ENCODE measurements around the gene WDR45B.
"Not testable (repeated sequence)": the region's sequence is repeated elsewhere in the genome, so short reads cannot be mapped to it uniquely, and the experiment has no call there.

WDR45B gene

DNA sequence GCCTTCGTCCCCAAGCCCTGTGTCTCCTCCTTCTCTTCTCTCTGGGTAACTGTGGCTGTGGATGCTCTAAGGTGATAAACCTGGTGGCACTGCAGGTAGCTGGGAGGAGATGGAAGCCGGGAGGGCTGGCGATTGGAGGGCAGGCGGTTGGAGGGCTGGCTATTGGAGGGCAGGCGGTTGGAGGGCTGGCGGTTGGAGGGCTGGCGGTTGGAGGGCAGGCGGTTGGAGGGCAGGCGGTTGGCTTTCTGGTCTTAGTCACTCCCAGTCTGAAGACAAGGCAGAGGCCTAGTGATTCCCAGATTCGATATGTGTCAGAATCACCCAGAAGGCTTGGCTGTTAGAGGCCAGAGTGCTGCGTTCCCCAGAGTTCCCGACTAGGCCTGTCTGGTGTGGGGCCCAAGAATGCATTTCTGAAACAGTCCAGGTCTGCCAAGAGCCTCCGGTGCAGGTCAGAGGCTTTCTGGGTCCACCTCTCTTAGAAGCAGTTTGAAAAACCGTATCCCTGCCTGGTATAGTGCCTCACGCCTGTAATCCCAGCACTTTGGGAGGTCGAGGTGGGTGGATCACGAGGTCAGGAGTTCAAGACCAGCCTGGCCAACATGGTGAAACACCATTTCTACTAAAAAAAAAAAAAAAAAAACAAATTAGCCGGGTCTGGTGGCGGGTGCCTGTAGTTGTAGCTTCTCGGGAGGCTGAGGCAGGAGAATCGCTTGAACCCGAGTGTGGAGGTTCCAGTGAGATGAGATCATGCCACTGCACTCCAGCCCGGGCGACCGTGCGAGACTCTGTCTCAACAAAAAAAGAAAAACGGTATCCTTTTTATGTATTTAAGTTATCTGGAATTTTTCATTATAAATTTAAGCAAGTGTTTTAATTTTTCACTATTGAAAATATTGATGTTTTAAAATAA, 59.7 kb downstream of the WDR45B start:
- H3K9me3 ChIP-seq (ENCODE audit: control insufficient read depth, insufficient read depth, low read length): no peaks in the 10 kb centered on the region
- H3K36me3 ChIP-seq (ENCODE audit: control insufficient read depth, insufficient read depth, low read length): peaks cover 61% of the 10 kb centered on the region
- H3K27ac ChIP-seq (ENCODE audit: low read depth, low read length): no peak overlapping the region
- no peaks in the 10 kb centered on the region; the same call in 1 of the 2 replicates for H3K4me1 ChIP-seq (ENCODE audit: control insufficient read depth, insufficient read depth, low read length)
- no peaks in the 10 kb centered on the region for H3K27me3 ChIP-seq (ENCODE audit: control insufficient read depth, insufficient read depth, low read length)
- no peak overlapping the region for H3K4me3 ChIP-seq (ENCODE audit: low read depth, low read length)
- no peak overlapping the region for H3K9ac ChIP-seq (ENCODE audit: low read depth, low read length)

DNA sequence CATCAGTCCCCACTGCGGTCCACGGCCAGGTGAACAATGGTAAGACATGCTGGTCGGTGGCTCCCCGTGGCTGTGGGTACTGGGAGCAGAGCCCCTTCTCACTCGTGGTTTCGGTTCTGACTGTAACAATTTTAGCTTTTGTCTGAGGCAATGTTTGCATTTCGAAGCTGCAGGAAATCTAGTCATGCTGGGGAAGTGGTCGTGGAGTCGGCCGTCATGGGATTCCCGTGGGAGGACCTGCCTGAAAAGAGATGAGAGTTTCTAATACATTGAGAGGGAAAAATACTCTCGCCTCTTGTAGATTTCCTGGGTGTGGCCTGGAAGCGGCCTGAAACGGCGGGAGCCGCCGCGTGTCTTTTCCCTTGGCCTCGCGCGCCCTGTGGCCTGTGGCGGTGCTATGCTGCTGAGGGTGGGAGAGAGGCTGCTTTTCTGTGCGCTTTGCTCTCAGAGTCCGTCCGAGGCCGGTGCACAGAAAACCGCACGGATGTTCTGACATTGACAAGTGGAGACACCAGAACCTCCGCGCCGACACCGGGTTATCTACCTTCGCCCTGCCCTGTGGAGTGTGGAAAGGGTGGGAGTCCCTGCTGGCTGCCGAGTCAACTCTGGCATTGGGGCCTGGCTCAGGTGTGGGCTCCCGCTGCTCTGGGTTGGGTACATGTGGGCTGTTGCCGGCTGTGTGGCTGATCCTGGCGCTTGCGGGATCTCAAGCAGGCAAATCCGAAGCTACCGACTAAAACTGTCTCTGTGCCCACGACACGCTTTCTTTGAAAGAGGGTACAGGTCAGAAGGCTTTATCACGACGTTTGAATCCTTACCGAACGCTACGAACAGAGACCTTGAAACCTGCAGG, 60.8 kb downstream of the WDR45B start:
- Histone ChIP-seq H3K9ac (ENCODE audit: low read depth, low read length) (no peak overlapping the region), H3K9me3 (ENCODE audit: control insufficient read depth, insufficient read depth, low read length) (no peaks in the 10 kb centered on the region), H3K27ac (ENCODE audit: low read depth, low read length) (no peak overlapping the region), H3K27me3 (ENCODE audit: control insufficient read depth, insufficient read depth, low read length) (no peaks in the 10 kb centered on the region), H3K4me3 (ENCODE audit: low read depth, low read length) (no peak overlapping the region), H3K36me3 (ENCODE audit: control insufficient read depth, insufficient read depth, low read length) (peaks cover 71% of the 10 kb centered on the region), H3K4me1 (ENCODE audit: control insufficient read depth, insufficient read depth, low read length) (no peaks in the 10 kb centered on the region)

DNA sequence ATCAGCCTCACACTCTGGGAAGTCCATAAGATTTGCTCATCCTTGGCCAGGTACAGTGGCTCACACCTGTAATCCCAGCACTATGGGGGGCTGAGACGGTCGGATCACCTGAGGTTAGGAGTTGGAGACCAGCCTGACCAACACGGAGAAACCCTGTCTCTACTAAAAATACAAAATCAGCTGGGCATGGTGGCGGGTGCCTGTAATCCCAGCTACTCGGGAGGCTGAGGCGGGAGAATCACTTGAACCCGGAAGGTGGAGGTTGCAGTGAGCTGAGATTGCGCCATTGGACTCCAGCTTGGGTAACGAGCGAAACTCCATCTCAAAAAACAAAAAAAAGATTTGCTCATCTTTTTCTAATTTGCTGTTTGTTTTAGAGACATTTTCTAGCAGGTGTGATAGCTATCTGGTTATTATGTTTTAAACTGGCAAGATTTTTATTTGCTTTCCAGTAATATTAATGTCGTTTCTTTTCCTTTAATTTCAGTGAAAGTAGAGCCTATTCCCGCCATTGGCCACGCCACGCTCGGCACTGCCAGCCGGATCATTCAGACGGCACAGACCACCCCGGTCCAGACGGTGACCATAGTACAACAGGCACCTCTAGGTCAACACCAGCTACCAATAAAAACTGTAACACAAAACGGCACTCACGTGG, 61.5 kb downstream of the WDR45B start:
- Histone ChIP-seq H3K27me3 (ENCODE audit: control insufficient read depth, insufficient read depth, low read length) (no peaks in the 10 kb centered on the region), H3K4me3 (ENCODE audit: low read depth, low read length) (no peak overlapping the region), H3K4me1 (ENCODE audit: control insufficient read depth, insufficient read depth, low read length) (no peaks in the 10 kb centered on the region), H3K9ac (ENCODE audit: low read depth, low read length) (no peak overlapping the region), H3K27ac (ENCODE audit: low read depth, low read length) (no peak overlapping the region), H3K36me3 (ENCODE audit: control insufficient read depth, insufficient read depth, low read length) (peaks cover 79% of the 10 kb centered on the region), H3K9me3 (ENCODE audit: control insufficient read depth, insufficient read depth, low read length) (no peaks in the 10 kb centered on the region)

DNA sequence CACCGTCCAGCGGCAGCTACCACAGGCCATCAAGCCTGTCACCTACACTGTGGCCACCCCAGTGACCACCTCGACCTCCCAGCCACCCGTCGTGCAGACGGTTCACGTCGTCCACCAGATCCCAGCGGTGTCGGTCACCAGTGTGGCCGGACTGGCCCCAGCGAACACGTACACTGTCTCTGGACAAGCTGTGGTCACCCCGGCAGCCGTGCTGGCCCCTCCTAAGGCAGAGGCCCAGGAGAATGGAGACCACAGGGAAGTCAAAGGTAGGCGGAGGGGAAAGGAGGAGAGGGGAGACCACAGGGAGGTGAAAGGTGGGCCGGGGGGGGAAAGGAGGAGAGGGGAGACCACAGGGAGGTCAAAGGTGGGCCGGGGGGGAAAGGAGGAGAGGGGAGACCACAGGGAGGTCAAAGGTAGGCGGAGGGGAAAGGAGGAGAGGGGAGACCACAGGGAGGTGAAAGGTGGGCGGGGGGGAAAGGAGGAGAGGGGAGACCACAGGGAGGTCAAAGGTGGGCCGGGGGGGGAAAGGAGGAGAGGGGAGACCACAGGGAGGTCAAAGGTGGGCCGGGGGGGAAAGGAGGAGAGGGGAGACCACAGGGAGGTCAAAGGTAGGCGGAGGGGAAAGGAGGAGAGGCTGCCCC, 62.2 kb downstream of the WDR45B start:
- H3K4me3 ChIP-seq (ENCODE audit: low read depth, low read length); H3K9me3 ChIP-seq (ENCODE audit: control insufficient read depth, insufficient read depth, low read length); H3K27ac ChIP-seq (ENCODE audit: low read depth, low read length); H3K27me3 ChIP-seq (ENCODE audit: control insufficient read depth, insufficient read depth, low read length); H3K4me1 ChIP-seq (ENCODE audit: control insufficient read depth, insufficient read depth, low read length); H3K9ac ChIP-seq (ENCODE audit: low read depth, low read length): not testable (repeated sequence)
- peaks cover 80% of the 10 kb centered on the region for H3K36me3 ChIP-seq (ENCODE audit: control insufficient read depth, insufficient read depth, low read length)

DNA sequence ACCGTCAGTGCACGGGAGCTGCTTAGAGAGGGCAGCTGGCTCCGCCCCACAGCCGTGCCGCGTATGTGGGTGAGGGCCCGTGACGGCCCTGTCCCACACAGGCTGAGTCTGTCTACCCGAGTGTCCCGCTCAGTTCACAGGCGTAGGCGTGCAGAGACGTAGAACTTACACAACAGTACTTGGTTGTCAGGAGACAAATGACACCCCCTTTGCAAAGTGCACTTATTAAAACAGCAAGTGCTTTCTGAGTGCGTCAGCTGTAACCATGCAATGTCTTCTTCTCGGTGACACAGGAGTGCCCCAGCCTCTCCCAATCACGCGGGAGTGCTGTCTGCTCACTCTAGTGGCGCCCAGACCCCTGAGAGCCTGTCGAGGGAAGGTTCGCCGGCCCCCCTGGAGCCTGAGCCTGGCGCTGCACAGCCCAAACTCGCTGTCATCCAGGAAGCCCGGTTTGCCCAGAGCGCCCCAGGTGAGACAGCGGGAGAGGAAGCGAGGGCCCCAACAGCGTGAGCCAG, 64.5 kb downstream of the WDR45B start:
- H3K9ac ChIP-seq (ENCODE audit: low read depth, low read length): no peak overlapping the region
- H3K27me3 ChIP-seq (ENCODE audit: control insufficient read depth, insufficient read depth, low read length): no peaks in the 10 kb centered on the region
- no peaks in the 10 kb centered on the region for H3K9me3 ChIP-seq (ENCODE audit: control insufficient read depth, insufficient read depth, low read length)
- H3K27ac ChIP-seq (ENCODE audit: low read depth, low read length): no peak overlapping the region
- H3K4me1 ChIP-seq (ENCODE audit: control insufficient read depth, insufficient read depth, low read length): no peaks in the 10 kb centered on the region
- peaks cover 65% of the 10 kb centered on the region for H3K36me3 ChIP-seq (ENCODE audit: control insufficient read depth, insufficient read depth, low read length)
- no peak overlapping the region for H3K4me3 ChIP-seq (ENCODE audit: low read depth, low read length)

DNA sequence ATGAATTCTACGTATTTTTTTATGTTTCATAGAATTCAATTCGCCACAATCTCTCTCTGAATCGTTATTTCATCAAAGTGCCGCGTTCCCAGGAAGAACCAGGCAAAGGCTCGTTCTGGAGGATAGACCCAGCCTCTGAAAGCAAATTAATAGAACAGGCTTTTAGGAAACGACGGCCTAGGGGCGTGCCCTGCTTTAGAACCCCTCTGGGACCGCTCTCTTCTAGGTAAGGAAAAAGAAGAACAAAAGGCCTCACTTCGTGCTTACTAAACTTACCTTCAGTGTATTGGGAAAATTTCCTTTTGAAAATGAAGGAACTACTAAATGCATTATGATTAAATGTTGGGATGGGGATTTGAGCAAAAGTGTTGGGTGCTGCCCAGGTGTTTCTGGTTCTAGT, 65.5 kb downstream of the WDR45B start:
- Histone ChIP-seq H3K4me1 (ENCODE audit: control insufficient read depth, insufficient read depth, low read length) (no peaks in the 10 kb centered on the region), H3K9ac (ENCODE audit: low read depth, low read length) (no peak overlapping the region), H3K36me3 (ENCODE audit: control insufficient read depth, insufficient read depth, low read length) (peaks cover 68% of the 10 kb centered on the region), H3K4me3 (ENCODE audit: low read depth, low read length) (no peak overlapping the region), H3K9me3 (ENCODE audit: control insufficient read depth, insufficient read depth, low read length) (no peaks in the 10 kb centered on the region), H3K27ac (ENCODE audit: low read depth, low read length) (no peak overlapping the region), H3K27me3 (ENCODE audit: control insufficient read depth, insufficient read depth, low read length) (no peaks in the 10 kb centered on the region)

DNA sequence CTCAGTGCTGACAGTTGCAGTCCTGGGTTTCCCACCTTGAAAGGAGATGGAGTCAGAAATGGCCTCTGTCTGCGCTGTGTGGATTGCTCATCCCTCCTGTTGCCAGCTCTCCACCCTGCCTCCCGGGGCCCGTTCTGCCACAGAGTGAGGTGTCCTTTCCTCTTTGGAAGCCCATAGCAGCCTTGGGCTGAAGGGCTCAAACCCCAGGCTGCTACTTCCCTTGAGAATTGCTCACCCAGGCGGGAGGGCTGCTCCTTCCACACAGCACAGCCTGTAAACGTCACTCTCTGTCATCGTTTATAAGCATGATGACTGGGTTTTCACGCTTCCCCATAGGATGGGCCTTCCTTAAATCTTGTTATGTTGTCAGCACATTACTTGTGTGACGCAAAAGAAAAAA, 66.0 kb downstream of the WDR45B start:
- Histone ChIP-seq H3K27me3 (ENCODE audit: control insufficient read depth, insufficient read depth, low read length) (no peaks in the 10 kb centered on the region), H3K27ac (ENCODE audit: low read depth, low read length) (no peak overlapping the region), H3K4me1 (ENCODE audit: control insufficient read depth, insufficient read depth, low read length) (no peaks in the 10 kb centered on the region), H3K36me3 (ENCODE audit: control insufficient read depth, insufficient read depth, low read length) (peaks cover 66% of the 10 kb centered on the region), H3K9ac (ENCODE audit: low read depth, low read length) (no peak overlapping the region), H3K9me3 (ENCODE audit: control insufficient read depth, insufficient read depth, low read length) (no peaks in the 10 kb centered on the region), H3K4me3 (ENCODE audit: low read depth, low read length) (no peak overlapping the region)

DNA sequence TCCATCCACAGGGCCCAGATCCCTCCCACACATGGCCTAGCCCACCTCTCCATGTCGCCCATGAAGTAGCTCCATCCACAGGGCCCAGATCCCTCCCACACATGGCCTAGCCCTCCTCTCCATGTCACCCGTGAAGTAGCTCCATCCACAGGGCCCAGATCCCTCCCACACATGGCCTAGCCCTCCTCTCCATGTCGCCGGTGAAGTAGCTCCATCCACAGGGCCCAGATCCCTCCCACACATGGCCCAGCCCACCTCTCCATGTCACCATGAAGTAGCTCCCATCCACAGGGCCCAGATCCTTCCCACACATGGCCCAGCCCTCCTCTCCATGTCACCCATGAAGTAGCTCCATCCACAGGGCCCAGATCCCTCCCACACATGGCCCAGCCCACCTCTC, 68.3 kb downstream of the WDR45B start:
- not testable (repeated sequence) for H3K9ac ChIP-seq (ENCODE audit: low read depth, low read length); H3K4me3 ChIP-seq (ENCODE audit: low read depth, low read length); H3K4me1 ChIP-seq (ENCODE audit: control insufficient read depth, insufficient read depth, low read length); H3K27me3 ChIP-seq (ENCODE audit: control insufficient read depth, insufficient read depth, low read length); H3K27ac ChIP-seq (ENCODE audit: low read depth, low read length); H3K9me3 ChIP-seq (ENCODE audit: control insufficient read depth, insufficient read depth, low read length)
- peaks cover 67% of the 10 kb centered on the region for H3K36me3 ChIP-seq (ENCODE audit: control insufficient read depth, insufficient read depth, low read length)

DNA sequence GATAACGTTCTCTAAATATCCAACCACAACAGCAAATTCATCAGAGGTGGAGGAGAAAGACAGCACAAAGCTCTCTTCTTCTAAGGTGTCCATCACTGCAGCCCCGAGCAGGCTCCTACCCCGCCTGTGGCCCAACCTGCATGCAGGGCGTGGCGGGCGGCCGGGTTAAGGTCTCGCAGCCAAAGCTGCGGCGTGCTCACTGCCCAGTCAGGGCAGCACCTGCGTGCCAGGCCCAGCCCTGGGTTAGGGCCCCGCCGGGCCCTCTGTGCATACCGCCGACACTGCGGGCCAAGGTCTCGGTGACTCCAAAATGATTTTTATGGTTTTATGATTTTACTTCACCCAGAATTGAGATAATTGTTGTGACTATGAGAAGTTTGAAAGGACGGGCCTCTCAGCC, 70.9 kb downstream of the WDR45B start:
- Histone ChIP-seq H3K27me3 (ENCODE audit: control insufficient read depth, insufficient read depth, low read length) (no peaks in the 10 kb centered on the region), H3K4me3 (ENCODE audit: low read depth, low read length) (no peak overlapping the region), H3K9me3 (ENCODE audit: control insufficient read depth, insufficient read depth, low read length) (no peaks in the 10 kb centered on the region), H3K27ac (ENCODE audit: low read depth, low read length) (no peak overlapping the region), H3K4me1 (ENCODE audit: control insufficient read depth, insufficient read depth, low read length) (no peaks in the 10 kb centered on the region), H3K36me3 (ENCODE audit: control insufficient read depth, insufficient read depth, low read length) (peaks cover 66% of the 10 kb centered on the region), H3K9ac (ENCODE audit: low read depth, low read length) (no peak overlapping the region)

DNA sequence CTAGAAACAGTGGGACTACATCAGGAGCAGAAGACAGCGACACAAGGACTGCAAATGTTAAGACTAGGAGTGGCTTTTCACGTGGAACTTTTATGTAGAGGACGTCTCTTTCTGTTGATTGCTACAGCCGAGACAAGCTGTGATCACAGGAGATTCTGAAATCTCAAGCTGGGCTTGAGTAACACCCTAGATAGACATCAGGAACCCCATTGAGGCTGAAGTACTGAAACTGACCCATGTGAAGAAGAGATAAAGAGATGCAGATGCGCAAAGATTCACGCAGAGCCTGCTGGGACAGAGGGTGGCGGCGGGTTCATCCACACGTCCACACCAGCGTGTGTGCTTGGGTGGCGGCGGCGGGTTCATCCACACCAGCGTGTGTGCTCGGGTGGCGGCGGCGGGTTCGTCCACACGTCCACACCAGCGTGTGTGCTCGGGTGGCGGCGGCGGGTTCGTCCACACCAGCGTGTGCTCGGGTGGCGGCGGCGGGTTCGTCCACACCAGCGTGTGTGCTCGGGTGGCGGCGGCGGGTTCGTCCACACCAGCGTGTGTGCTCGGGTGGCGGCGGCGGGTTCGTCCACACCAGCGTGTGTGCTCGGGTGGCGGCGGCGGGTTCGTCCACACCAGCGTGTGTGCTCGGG, 72.5 kb downstream of the WDR45B start:
- not testable (repeated sequence) for H3K4me1 ChIP-seq (ENCODE audit: control insufficient read depth, insufficient read depth, low read length); H3K9ac ChIP-seq (ENCODE audit: low read depth, low read length); H3K27ac ChIP-seq (ENCODE audit: low read depth, low read length); H3K4me3 ChIP-seq (ENCODE audit: low read depth, low read length); H3K9me3 ChIP-seq (ENCODE audit: control insufficient read depth, insufficient read depth, low read length); H3K27me3 ChIP-seq (ENCODE audit: control insufficient read depth, insufficient read depth, low read length)
- H3K36me3 ChIP-seq (ENCODE audit: control insufficient read depth, insufficient read depth, low read length): peaks cover 69% of the 10 kb centered on the region
